Mesendoderm (in vitro differentiated cells): ENCODE measurements around the gene TENT5C.

Source experiments
- DNase-seq: peaks from one replicate; pipeline ENCODE4 v3.0.0; 2013
- H2AK5ac ChIP-seq: 2 replicates; pipeline ENCODE4 v1.6.1; 2013; ENCODE audit warnings: low read length, inconsistent platforms
- H2BK120ac ChIP-seq: 2 replicates; pipeline ENCODE4 v1.6.1; 2013; ENCODE audit warnings: low read depth, mild to moderate bottlenecking, low read length, moderate library complexity, mixed read lengths
- H2BK15ac ChIP-seq: replicated peaks from 2 replicates; pipeline ENCODE4 v1.6.1; 2013; ENCODE audit warnings: low read depth, mild to moderate bottlenecking, moderate library complexity
- H2BK5ac ChIP-seq: 2 replicates; pipeline ENCODE4 v1.6.1; 2013; ENCODE audit warnings: low read length, inconsistent platforms
- H3K18ac ChIP-seq: 2 replicates; pipeline ENCODE4 v1.6.1; 2013; ENCODE audit warnings: mild to moderate bottlenecking, low read length, mixed read lengths
- H3K23ac ChIP-seq: one replicate; pipeline ENCODE4 v1.6.1; 2013; ENCODE audit warnings: low read length
- H3K27ac ChIP-seq: 2 replicates; pipeline ENCODE4 v1.5.1; 2013; ENCODE audit warnings: low read depth, mild to moderate bottlenecking, inconsistent platforms, low read length, moderate library complexity
- H3K27me3 ChIP-seq: 2 replicates; pipeline ENCODE4 v1.6.1; 2013; ENCODE audit warnings: low read length, control low read depth, mild to moderate bottlenecking, inconsistent platforms; ENCODE audit not compliant: insufficient read depth, poor library complexity
- H3K36me3 ChIP-seq: 2 replicates; pipeline ENCODE4 v1.6.1; 2013; ENCODE audit warnings: low read length, inconsistent platforms; ENCODE audit not compliant: control insufficient read depth, insufficient read depth
- H3K4ac ChIP-seq: one replicate; pipeline ENCODE4 v1.6.1; 2013; ENCODE audit warnings: low read depth, mild to moderate bottlenecking, low read length, moderate library complexity
- H3K4me1 ChIP-seq: 2 replicates; pipeline ENCODE4 v1.6.1; 2013; ENCODE audit warnings: low read depth, low read length, inconsistent platforms; ENCODE audit not compliant: control insufficient read depth
- H3K4me2 ChIP-seq: 2 replicates; pipeline ENCODE4 v1.6.1; 2013; ENCODE audit warnings: low read length
- H3K4me3 ChIP-seq: 2 replicates; pipeline ENCODE4 v1.5.1; 2013; ENCODE audit warnings: mild to moderate bottlenecking, low read length
- H3K56ac ChIP-seq: one replicate; pipeline ENCODE4 v1.6.1; 2013; ENCODE audit warnings: low read length
- H3K79me1 ChIP-seq: 2 replicates; pipeline ENCODE4 v1.6.1; 2013; ENCODE audit warnings: low read length, inconsistent platforms
- H3K79me2 ChIP-seq: 2 replicates; pipeline ENCODE4 v1.6.1; 2013; ENCODE audit warnings: mild to moderate bottlenecking, low read length; ENCODE audit not compliant: control insufficient read depth, insufficient read depth
- H3K9ac ChIP-seq: 2 replicates; pipeline ENCODE4 v1.6.1; 2013; ENCODE audit warnings: low read length, inconsistent platforms
- H4K5ac ChIP-seq: one replicate; pipeline ENCODE4 v1.6.1; 2013; ENCODE audit warnings: low read length
- H4K8ac ChIP-seq: one replicate; pipeline ENCODE4 v1.6.1; 2013; ENCODE audit warnings: low read depth, mild to moderate bottlenecking, control low read depth, low read length, moderate library complexity
- WGBS: extraction: QIAGEN DNeasy Blood & Tissue Kit; methylation state at CpG from one replicate; pipeline ENCODE4 v1.1.7; 2013; ENCODE audit warnings: low lambda C conversion rate, missing lambda C conversion rate; ENCODE audit not compliant: insufficient coverage; ENCODE audit errors: extremely low coverage; 5-methylcytosine and 5-hydroxymethylcytosine counted together

The TENT5C gene

GRCh38 chr1:117575586-117576225 lies 30.1 kb upstream of the TENT5C start:
- Histone ChIP-seq H3K27ac (no peak overlapping the region), H3K18ac (no peak overlapping the region), H3K36me3 (no peaks in the 10 kb centered on the region), H2AK5ac (no peak overlapping the region), H2BK15ac (no peak overlapping the region), H4K5ac (no peak overlapping the region), H3K4me2 (no peak overlapping the region), H2BK120ac (no peak overlapping the region), H3K27me3 (no peaks in the 10 kb centered on the region), H3K79me1 (no peaks in the 10 kb centered on the region), H2BK5ac (no peak overlapping the region), H3K23ac (no peak overlapping the region), H3K9ac (no peak overlapping the region), H3K56ac (no peak overlapping the region), H3K4me3 (no peak overlapping the region), H3K4ac (no peak overlapping the region), H3K79me2 (no peaks in the 10 kb centered on the region), H3K4me1 (no peaks in the 10 kb centered on the region), H4K8ac (no peak overlapping the region)
- DNase-seq, result no peak
- no CpG with 5 or more reads among the region's 8 CpGs for whole genome bisulfite sequencing

GRCh38 chr1:117576236-117576635 lies 29.6 kb upstream of the TENT5C start:
- Histone ChIP-seq H4K5ac (no peak overlapping the region), H3K56ac (no peak overlapping the region), H3K79me2 (no peaks in the 10 kb centered on the region), H2BK15ac (no peak overlapping the region), H3K4me3 (no peak overlapping the region), H3K27ac (no peak overlapping the region), H3K79me1 (no peaks in the 10 kb centered on the region), H2BK120ac (no peak overlapping the region), H3K18ac (no peak overlapping the region), H2BK5ac (no peak overlapping the region), H3K4me2 (no peak overlapping the region), H3K36me3 (no peaks in the 10 kb centered on the region), H3K9ac (no peak overlapping the region), H3K4ac (no peak overlapping the region), H2AK5ac (no peak overlapping the region), H3K23ac (no peak overlapping the region), H4K8ac (no peak overlapping the region), H3K27me3 (no peaks in the 10 kb centered on the region), H3K4me1 (no peaks in the 10 kb centered on the region)
- no CpG with 5 or more reads among the region's 3 CpGs for whole genome bisulfite sequencing
- no peak for DNase-seq

GRCh38 chr1:117577191-117577885 lies 28.5 kb upstream of the TENT5C start:
- Histone ChIP-seq H2AK5ac (no peak overlapping the region), H3K18ac (no peak overlapping the region), H2BK5ac (no peak overlapping the region), H3K27ac (no peak overlapping the region), H3K9ac (no peak overlapping the region), H3K56ac (no peak overlapping the region), H3K4me3 (no peak overlapping the region), H3K4me1 (no peaks in the 10 kb centered on the region), H3K79me2 (no peaks in the 10 kb centered on the region), H3K79me1 (no peaks in the 10 kb centered on the region), H3K36me3 (no peaks in the 10 kb centered on the region), H2BK15ac (no peak overlapping the region), H3K27me3 (no peaks in the 10 kb centered on the region), H2BK120ac (no peak overlapping the region), H3K4me2 (no peak overlapping the region), H4K8ac (no peak overlapping the region), H4K5ac (no peak overlapping the region), H3K23ac (no peak overlapping the region), H3K4ac (no peak overlapping the region)
- no CpG with 5 or more reads among the region's 2 CpGs for WGBS
- DNase-seq, result no peak

- WGBS, result 100% methylated on average over 1 of the region's 4 CpGs
- Histone ChIP-seq H3K4ac (no peak overlapping the region), H3K23ac (no peak overlapping the region), H3K36me3 (no peaks in the 10 kb centered on the region), H2AK5ac (no peak overlapping the region), H3K4me1 (no peaks in the 10 kb centered on the region), H4K8ac (no peak overlapping the region), H3K4me2 (no peak overlapping the region), H3K56ac (no peak overlapping the region), H4K5ac (no peak overlapping the region), H3K27me3 (no peaks in the 10 kb centered on the region), H3K27ac (no peak overlapping the region), H3K79me2 (no peaks in the 10 kb centered on the region), H3K79me1 (no peaks in the 10 kb centered on the region), H2BK5ac (no peak overlapping the region), H2BK120ac (no peak overlapping the region), H3K18ac (no peak overlapping the region), H3K4me3 (no peak overlapping the region), H3K9ac (no peak overlapping the region), H2BK15ac (no peak overlapping the region)
- no peak for DNase-seq
Observed at GRCh38 chr1:117578466-117578865, 27.4 kb upstream of the TENT5C start.

- Histone ChIP-seq H3K79me1 (no peaks in the 10 kb centered on the region), H2AK5ac (no peak overlapping the region), H4K8ac (no peak overlapping the region), H3K79me2 (no peaks in the 10 kb centered on the region), H3K27ac (no peak overlapping the region), H3K4me2 (no peak overlapping the region), H2BK15ac (no peak overlapping the region), H4K5ac (no peak overlapping the region), H3K9ac (no peak overlapping the region), H3K56ac (no peak overlapping the region), H3K36me3 (no peaks in the 10 kb centered on the region), H3K18ac (no peak overlapping the region), H3K4ac (no peak overlapping the region), H3K23ac (no peak overlapping the region), H2BK120ac (no peak overlapping the region), H3K27me3 (no peaks in the 10 kb centered on the region), H3K4me1 (no peaks in the 10 kb centered on the region), H3K4me3 (no peak overlapping the region), H2BK5ac (no peak overlapping the region)
- no CpG with 5 or more reads among the region's 10 CpGs for WGBS
- DNase-seq, result no peak
Observed at GRCh38 chr1:117579221-117579906, 26.5 kb upstream of the TENT5C start.
